Esophagus muscularis mucosa (tissue), 4 donors: ENCODE results near the gene KAT7. TPM values are rescaled to one million over a fixed set of nuclear protein-coding genes. Genes with fewer than 3 reads are reported as not detected.

Experiments
- DNase-seq: peaks from one replicate; pipeline ENCODE4 v3.0.0-alpha.2; 2017; ENCODE audit errors: extremely low spot score
- H3K27ac ChIP-seq, 4 donors: fragments of 200-600 bp; sonication (generic); replicated peaks in 1 of 4; 1 replicate in 3 of 4; 2 replicates in 1 of 4; pipeline ENCODE4 v1.5.1; 2016 to 2019; ENCODE audit warnings: mild to moderate bottlenecking in 1 of 4
- H3K27me3 ChIP-seq, 4 donors: fragments of 200-600 bp; sonication (generic); one replicate each; pipeline versions ENCODE4 v1.5.1 to v1.6.0; 2016 to 2019
- H3K36me3 ChIP-seq, 4 donors: fragments of 200-600 bp; sonication (generic); one replicate each; pipeline ENCODE4 v1.5.1; 2016 to 2019
- H3K4me1 ChIP-seq, 4 donors: fragments of 200-600 bp; sonication (generic); one replicate each; pipeline ENCODE4 v1.5.1; 2016 to 2019
- H3K4me3 ChIP-seq, 4 donors: fragments of 200-600 bp; sonication (generic); 1 replicate in 2 of 4; 2 replicates in 2 of 4; pipeline ENCODE4 v1.5.1; 2016 to 2019; ENCODE audit warnings: mild to moderate bottlenecking in 4 of 4, moderate library complexity in 1 of 4
- H3K9me3 ChIP-seq, 4 donors: fragments of 200-600 bp; sonication (generic); 1 replicate in 3 of 4; 2 replicates in 1 of 4; pipeline ENCODE4 v1.5.1; 2016 to 2019
- EP300 ChIP-seq: sonication (generic); formaldehyde crosslinking; IDR thresholded peaks from one replicate; pipeline ENCODE4 v1.6.1; 2017; ENCODE audit warnings: antibody characterized with exemption
- POLR2A ChIP-seq: fragments of 450-650 bp; IDR thresholded peaks from one replicate; pipeline ENCODE4 v1.6.1; 2017; ENCODE audit warnings: antibody characterized with exemption, moderate library complexity, mild to moderate bottlenecking, low read depth
- POLR2AphosphoS5 ChIP-seq, 2 donors: sonication (generic); formaldehyde crosslinking; IDR thresholded peaks; one replicate each; pipeline ENCODE4 v1.6.1; 2017; ENCODE audit warnings: antibody characterized with exemption in 2 of 2
- WGBS: methylation state at CpG from one replicate; pipeline ENCODE4 v1.1.5; 2018; 5-methylcytosine and 5-hydroxymethylcytosine counted together
- intact Hi-C: fragments of 100-400 bp; cut with DNase I; formaldehyde crosslinking; loops from one replicate; pipeline ENCODE4 v1.15.1; 2023
- total RNA-seq, 4 donors: library from RNA; depleted of rRNA; stranded (reverse); fragments of >200 nt; gene quantifications; one replicate each; pipeline versions ENCODE4 v1.1.0 to v1.2.1, GENCODE V29; 2016
- TF ChIP-seq, protein P1 (sequence below), 3 experiments: fragments of 200-600 bp in 2 of 3; fragments of 450-650 bp in 1 of 3; sonication (generic) in 2 of 3; IDR thresholded peaks; one replicate each; pipeline ENCODE4 v1.5.1; 2017 to 2019; ENCODE audit warnings: antibody characterized with exemption in 3 of 3, mild to moderate bottlenecking in 2 of 3, moderate library complexity in 1 of 3

Gene KAT7
- total RNA-seq, 4 donors from 2014 or later: 29.5 to 48.1 (median 43.4) TPM

DNA sequence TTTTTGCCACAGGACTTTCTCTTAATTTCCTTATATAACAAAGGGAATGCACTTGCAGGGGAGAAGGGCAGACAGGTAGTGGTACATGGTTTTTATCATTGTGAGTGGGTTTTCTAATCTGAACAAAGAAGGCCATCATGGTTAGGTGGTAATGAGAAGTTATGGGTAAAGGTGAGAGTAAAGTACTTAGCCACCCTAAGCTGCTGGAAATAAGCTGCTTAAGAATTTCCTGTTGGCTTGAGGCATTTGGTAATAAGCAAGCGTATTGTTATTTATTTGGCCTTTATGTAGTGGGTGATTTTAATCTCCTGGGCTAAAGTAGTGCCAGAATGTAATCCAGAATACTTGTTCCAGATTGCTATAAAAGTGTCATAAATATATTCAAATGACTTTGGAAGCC is 32.3 kb downstream of the KAT7 start:
- H3K9me3 ChIP-seq: no peaks in the 10 kb centered on the region
- no peak for TF ChIP-seq EP300
- TF ChIP-seq, protein P1, sequence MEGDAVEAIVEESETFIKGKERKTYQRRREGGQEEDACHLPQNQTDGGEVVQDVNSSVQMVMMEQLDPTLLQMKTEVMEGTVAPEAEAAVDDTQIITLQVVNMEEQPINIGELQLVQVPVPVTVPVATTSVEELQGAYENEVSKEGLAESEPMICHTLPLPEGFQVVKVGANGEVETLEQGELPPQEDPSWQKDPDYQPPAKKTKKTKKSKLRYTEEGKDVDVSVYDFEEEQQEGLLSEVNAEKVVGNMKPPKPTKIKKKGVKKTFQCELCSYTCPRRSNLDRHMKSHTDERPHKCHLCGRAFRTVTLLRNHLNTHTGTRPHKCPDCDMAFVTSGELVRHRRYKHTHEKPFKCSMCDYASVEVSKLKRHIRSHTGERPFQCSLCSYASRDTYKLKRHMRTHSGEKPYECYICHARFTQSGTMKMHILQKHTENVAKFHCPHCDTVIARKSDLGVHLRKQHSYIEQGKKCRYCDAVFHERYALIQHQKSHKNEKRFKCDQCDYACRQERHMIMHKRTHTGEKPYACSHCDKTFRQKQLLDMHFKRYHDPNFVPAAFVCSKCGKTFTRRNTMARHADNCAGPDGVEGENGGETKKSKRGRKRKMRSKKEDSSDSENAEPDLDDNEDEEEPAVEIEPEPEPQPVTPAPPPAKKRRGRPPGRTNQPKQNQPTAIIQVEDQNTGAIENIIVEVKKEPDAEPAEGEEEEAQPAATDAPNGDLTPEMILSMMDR (IDR thresholded peaks at IDR 0.05): no peak
- H3K27me3 ChIP-seq: no peaks in the 10 kb centered on the region
- H3K36me3 ChIP-seq: peaks cover 32 to 88% (median 70%) of the 10 kb centered on the region in 4 donors
- H3K4me1 ChIP-seq: peaks cover 17 to 71% (median 65%) of the 10 kb centered on the region in 4 donors
- no peak overlapping the region for H3K4me3 ChIP-seq
- DNase-seq: no peak
- 55% methylated on average over 1 of the region's 1 CpG for WGBS
- peak overlapping the region; percentile 1 to 59 (median 48) for H3K27ac ChIP-seq
- intact Hi-C loops: no loop called here

DNA sequence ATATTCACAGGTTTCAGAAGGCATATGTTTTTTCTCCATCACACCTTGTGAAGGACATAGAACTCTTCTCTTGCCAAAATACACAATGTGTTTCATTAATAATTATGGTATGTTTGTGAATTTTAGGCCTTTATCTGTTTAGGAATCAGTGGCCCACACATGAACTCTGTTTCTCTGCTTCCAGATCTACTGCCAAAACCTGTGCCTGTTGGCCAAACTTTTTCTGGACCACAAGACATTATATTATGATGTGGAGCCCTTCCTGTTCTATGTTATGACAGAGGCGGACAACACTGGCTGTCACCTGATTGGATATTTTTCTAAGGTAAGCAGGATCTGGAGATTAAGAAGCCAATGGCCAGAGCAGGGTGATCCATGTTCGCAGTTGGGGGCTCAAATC is 33.0 kb downstream of the KAT7 start:
- no peak overlapping the region for H3K4me3 ChIP-seq
- H3K27ac ChIP-seq: peak overlapping the region; percentile 29 to 59 (median 48)
- peaks cover 12 to 64% (median 58%) of the 10 kb centered on the region in 4 donors for H3K4me1 ChIP-seq
- H3K9me3 ChIP-seq: no peaks in the 10 kb centered on the region
- peaks cover 37 to 95% (median 76%) of the 10 kb centered on the region in 4 donors for H3K36me3 ChIP-seq
- no peaks in the 10 kb centered on the region for H3K27me3 ChIP-seq
- TF ChIP-seq POLR2AphosphoS5 (IDR thresholded peaks at IDR 0.05) (peak in 1 of 2 donors; percentile 13), EP300 (no peak)
- 54% methylated on average over 2 of the region's 2 CpGs for WGBS
- DNase-seq: no peak
- intact Hi-C loops: no loop called here

DNA sequence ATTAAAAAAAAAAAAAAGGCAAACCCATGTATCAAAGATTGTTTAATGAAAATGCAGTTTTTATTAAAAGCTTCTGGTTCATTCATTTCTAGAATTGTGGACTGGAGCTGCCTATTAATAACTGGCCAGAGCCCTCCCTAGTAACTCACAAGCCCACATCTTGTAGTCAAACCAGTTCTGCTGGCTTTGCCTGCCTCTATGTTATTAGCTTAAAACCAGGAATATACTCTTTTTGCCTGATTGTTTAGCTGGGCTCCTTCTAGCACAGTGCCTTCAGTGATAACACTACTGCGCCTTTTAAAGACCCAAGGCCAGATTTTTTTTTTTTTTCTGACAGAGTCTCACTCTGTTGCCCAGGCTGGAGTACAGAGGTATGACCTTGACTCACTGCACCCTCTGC is 33.4 kb downstream of the KAT7 start:
- intact Hi-C loops: no loop called here
- TF ChIP-seq EP300: no peak
- TF ChIP-seq, protein P1 (IDR thresholded peaks at IDR 0.05): no peak
- no peak for TF ChIP-seq POLR2AphosphoS5 (IDR thresholded peaks at IDR 0.05)
- TF ChIP-seq POLR2A: no peak
- Histone ChIP-seq H3K4me1 (peaks cover 8 to 60% (median 53%) of the 10 kb centered on the region in 4 donors), H3K27me3 (no peaks in the 10 kb centered on the region), H3K4me3 (no peak overlapping the region), H3K9me3 (no peaks in the 10 kb centered on the region), H3K27ac (peak overlapping the region; percentile 29 to 59 (median 48)), H3K36me3 (peaks cover 42 to 95% (median 78%) of the 10 kb centered on the region in 4 donors)
- WGBS: 94% methylated on average over 1 of the region's 1 CpG
- no peak for DNase-seq

DNA sequence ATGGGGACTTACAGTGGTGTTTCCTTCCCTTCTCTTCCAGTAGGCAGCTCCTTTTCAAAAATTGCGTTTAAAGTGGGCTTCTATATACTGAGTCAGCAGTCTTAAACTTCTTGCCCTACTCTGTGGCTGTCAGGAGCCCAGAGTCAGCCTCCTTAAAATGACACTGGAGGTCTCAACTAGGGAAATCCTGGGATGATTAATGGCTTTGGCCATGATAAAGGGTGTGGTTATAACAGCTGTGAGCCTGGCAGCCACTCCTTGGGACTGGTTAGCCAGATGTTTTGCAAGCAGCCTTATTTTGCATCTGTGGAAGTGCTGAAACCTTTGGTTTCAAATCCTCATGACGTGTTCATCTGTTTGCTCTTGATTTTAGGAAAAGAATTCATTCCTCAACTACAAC is 34.3 kb downstream of the KAT7 start:
- Histone ChIP-seq H3K9me3 (no peaks in the 10 kb centered on the region), H3K4me1 (peaks cover 6 to 53% (median 50%) of the 10 kb centered on the region in 4 donors), H3K4me3 (no peak overlapping the region), H3K36me3 (peaks cover 42 to 95% (median 78%) of the 10 kb centered on the region in 4 donors), H3K27me3 (no peaks in the 10 kb centered on the region), H3K27ac (peak overlapping the region in 1 of 4 donors; percentile 59)
- TF ChIP-seq POLR2AphosphoS5 (IDR thresholded peaks at IDR 0.05) (peak in 1 of 2 donors; percentile 51), EP300 (no peak), POLR2A (no peak)
- intact Hi-C loops: no loop called here
- 75% methylated on average over 2 of the region's 2 CpGs for WGBS
- no peak for DNase-seq

DNA sequence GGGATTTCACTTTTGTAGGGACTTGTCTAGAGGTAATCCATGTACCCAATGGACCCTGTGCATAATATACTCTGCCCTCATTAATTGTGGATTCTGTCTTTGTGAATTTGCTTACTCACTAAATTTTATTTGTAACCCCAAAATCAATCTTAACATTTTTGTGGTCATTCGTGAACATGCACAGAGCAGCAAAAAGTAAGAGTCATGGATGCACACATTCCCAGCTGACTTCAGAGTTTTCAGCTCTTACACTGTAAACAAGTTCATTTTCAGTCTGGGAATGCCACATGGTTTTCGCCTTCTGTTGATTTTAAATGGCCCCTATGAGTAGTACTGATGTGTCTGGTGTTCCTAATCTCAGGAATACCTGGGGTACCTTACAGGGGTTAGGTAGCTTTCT is 35.1 kb downstream of the KAT7 start:
- Histone ChIP-seq H3K4me1 (peaks cover 6 to 58% (median 55%) of the 10 kb centered on the region in 4 donors), H3K4me3 (no peak overlapping the region), H3K9me3 (no peaks in the 10 kb centered on the region), H3K36me3 (peaks cover 38 to 92% (median 74%) of the 10 kb centered on the region in 4 donors), H3K27ac (peak overlapping the region in 1 of 4 donors; percentile 4), H3K27me3 (no peaks in the 10 kb centered on the region)
- TF ChIP-seq POLR2AphosphoS5 (IDR thresholded peaks at IDR 0.05) (no peak), EP300 (no peak), POLR2A (no peak)
- TF ChIP-seq, protein P1 (IDR thresholded peaks at IDR 0.05): no peak
- 86% methylated on average over 2 of the region's 2 CpGs for WGBS
- intact Hi-C loops: no loop called here
- no peak for DNase-seq

DNA sequence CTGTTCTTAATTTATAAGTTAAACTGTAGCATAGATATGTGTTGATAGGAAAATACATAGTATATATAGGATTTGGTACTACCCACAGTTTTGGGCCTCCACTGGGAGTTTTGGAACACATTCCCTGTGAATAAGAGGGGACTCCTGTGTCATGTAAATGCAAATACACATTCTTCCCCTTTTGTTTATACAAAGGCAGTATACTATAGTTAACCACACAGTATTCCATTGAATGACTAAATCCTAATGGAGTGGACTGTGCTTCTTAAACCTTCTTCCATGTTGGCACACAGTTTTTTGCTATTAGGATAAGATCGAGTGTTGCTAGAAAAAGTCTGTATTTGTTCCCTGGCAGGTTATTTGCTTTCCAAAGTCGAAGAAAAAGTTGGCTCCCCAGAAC is 37.2 kb downstream of the KAT7 start:
- peaks cover 3 to 60% (median 55%) of the 10 kb centered on the region in 4 donors for H3K4me1 ChIP-seq
- H3K36me3 ChIP-seq: peaks cover 38 to 89% (median 64%) of the 10 kb centered on the region in 4 donors
- 49% methylated on average over 2 of the region's 2 CpGs for WGBS
- no peak for DNase-seq
- intact Hi-C loops: no loop called here
- no peak overlapping the region for H3K4me3 ChIP-seq
- H3K9me3 ChIP-seq: no peaks in the 10 kb centered on the region
- no peak for TF ChIP-seq POLR2A
- TF ChIP-seq POLR2AphosphoS5 (IDR thresholded peaks at IDR 0.05): no peak
- no peak for TF ChIP-seq EP300
- TF ChIP-seq, protein P1 (IDR thresholded peaks at IDR 0.05): no peak
- no peaks in the 10 kb centered on the region for H3K27me3 ChIP-seq
- H3K27ac ChIP-seq: no peak overlapping the region
